Measurements from ENCODE around the gene ANKRD60. TPM values are rescaled to one million over a fixed set of nuclear protein-coding genes. Genes with fewer than 3 reads are reported as not detected.

ANKRD60 gene
- polyA plus RNA-seq, 10 donors, result not detected

- no peak for DNase-seq
Measured at GRCh38 chr20:58223358-58223941, 5.0 kb downstream of the ANKRD60 start.

DNA sequence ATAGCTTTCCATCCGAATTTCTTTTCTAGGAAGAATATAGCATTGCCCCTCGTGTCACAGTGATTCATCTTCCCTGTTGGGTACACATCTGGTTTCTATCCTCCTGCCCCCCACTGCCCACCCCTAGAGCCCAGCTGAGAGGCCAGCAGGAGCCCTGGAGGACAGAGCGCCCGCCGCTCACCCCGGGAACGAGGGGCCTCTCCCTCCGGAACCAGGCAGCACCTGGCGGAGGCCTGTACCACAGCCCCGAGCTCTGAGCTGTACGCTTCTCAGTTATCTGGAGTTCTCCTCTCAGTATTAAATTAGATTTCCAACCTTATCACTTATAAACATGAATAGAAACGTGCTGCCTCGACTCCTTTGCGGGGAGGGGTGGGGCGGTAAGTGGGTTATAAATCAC lies 6.0 kb downstream of the ANKRD60 start:
- no peak for DNase-seq

GRCh38 chr20:58219342-58219700 lies 9.1 kb downstream of the ANKRD60 start:
- DNase-seq, result peak in 1 of 3 donors; percentile 51

GRCh38 chr20:58218665-58219341 lies 9.7 kb downstream of the ANKRD60 start:
- DNase-seq, result no peak

GRCh38 chr20:58216334-58216733 lies 12.1 kb downstream of the ANKRD60 start:
- DNase-seq, result no peak

- DNase-seq, result no peak
Measured at GRCh38 chr20:58215116-58215515, 13.3 kb downstream of the ANKRD60 start.

GRCh38 chr20:58214310-58214709 lies 14.1 kb downstream of the ANKRD60 start:
- no peak for DNase-seq

DNA sequence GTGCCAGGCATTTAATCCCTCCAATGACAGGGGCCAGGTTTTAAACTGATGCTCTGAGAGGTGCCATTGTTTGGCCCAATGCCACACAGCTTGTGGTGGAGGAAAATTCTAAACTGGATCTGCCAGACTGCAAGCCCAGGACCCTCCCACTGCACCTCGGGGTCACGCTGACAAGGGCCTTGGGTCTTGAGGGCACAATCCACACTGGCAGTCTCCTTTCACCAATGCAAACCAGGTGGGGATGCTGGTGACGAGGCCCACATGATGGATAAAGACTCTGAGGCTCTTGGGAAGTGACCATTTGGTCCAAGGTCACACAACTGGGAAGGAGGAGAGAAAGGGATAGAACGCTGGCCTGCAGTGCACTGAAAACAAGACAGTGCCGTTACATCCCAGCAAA lies 14.7 kb downstream of the ANKRD60 start:
- no peak for DNase-seq

- peak in 1 of 3 donors; percentile 45 for DNase-seq
Measured at GRCh38 chr20:58213121-58213520, 15.3 kb downstream of the ANKRD60 start.

DNA sequence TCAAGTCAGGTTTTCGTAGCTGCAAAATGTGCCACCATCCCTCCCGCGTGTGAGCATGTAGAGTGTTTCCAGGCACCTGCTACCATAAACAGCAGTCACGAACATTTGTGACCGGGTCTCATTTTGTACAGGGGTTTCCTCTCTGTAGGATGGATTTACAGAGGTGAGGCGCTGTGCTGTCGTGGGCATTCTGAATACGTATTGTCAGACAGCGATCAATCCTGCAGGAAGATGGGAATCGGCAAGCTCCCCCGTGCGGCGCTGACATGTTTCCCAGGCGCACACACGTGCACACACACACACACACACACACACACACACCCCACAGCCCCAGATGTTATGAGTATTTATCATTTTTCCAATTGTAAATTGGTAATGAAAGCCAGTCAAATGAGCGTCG lies 15.8 kb downstream of the ANKRD60 start:
- no peak for DNase-seq

DNA sequence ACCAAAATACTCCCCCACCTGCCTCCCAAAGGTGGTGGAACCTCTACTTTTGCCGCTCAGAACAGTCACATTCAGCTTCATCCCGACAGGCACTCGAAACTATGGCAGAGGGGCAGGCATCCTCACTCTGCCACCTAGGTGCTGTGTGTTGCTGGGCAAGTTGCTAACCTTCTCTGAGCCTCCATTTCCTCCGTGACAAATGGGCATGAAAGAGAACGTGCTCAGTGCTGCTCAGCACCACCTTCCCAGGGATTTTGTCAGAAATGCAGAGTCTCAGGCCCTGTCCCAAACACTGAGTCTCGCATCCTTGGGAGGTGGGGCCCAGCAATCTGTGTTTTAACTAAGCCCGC lies 18.1 kb downstream of the ANKRD60 start:
- DNase-seq, result no peak

- peak; percentile 61 to 90 (median 88) for DNase-seq
Measured at GRCh38 chr20:58209652-58210397, 18.6 kb downstream of the ANKRD60 start.

DNA sequence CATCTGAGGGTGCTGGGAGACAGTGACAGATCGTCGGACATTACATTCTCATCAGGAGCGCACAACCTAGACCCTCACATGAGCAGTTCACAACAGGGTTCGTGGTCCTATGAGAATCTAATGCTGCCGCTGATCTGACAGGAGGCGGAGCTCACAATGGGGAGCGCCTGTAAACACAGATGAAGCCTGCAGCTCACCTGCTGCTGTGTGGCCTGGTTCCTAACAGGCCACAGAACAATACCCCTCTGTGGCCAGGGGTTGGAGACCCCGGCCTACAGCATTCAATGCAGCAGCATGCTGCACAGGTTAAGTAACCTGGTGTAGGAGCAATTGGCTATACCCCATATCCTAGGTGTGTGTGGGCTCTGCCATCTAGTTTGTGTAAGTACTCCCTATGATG lies 19.5 kb downstream of the ANKRD60 start:
- DNase-seq, result no peak

- no peak for DNase-seq
Measured at GRCh38 chr20:58205850-58206249, 22.6 kb downstream of the ANKRD60 start.

DNA sequence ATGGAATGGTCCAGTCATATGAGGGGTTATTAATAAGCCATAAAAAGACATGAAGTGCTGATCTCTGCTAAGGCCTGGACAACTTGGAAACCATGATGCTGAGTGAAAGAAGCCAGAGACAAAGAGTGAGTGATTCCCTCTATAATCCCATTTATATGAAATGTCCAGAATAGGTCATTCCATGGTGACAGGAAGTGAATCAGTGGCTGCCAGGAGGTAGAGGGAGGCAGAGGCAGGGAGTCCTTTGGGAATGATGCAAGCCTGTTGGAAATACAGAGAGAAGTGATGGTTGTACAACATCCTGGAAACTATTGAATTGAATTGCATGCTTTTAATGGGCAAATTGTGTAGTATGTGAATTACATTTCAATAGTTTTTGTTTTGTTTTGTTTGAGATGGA lies 26.4 kb downstream of the ANKRD60 start:
- DNase-seq, result no peak

DNA sequence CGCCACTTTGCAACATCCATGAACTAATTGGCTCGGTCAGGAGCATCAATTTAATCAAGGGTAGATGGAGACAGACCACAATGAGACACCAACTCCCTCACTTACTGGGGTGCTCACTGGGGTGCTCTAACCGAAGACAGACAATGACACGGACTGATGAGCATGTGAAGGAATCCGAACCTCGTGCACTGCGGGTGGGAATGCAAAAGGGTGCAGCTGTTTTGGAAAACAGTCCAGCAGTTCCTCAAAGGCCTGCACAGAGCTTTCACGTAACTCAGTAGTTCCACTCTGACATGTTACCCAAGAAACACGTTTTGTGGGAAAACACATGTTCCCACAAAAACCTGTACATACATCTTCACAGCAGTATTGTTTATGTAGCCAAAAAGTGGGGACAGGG lies 26.8 kb downstream of the ANKRD60 start:
- DNase-seq, result no peak

- DNase-seq, result no peak
Measured at GRCh38 chr20:58199469-58199868, 29.0 kb downstream of the ANKRD60 start.

GRCh38 chr20:58198901-58199355 lies 29.5 kb downstream of the ANKRD60 start:
- DNase-seq, result no peak

DNA sequence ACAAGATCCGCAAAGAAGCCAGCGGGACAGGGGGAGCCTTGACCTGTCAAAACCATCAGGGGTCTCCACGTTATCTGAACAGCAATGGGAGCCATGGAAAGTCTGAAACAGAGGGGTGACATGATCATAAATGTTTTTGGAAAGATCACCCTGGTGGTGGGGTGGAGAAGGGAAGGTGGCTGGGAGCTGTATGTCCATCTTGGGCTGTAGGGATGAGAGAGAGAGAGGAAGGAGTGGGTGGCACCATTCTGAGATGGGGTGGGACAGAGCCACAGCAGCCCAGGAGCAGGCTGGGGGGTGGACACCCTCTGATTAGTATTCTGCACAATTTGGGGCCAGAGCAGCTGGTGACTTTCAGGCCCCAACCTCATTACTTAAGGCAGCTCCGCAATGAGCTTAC lies 30.1 kb downstream of the ANKRD60 start:
- DNase-seq, result no peak

DNA sequence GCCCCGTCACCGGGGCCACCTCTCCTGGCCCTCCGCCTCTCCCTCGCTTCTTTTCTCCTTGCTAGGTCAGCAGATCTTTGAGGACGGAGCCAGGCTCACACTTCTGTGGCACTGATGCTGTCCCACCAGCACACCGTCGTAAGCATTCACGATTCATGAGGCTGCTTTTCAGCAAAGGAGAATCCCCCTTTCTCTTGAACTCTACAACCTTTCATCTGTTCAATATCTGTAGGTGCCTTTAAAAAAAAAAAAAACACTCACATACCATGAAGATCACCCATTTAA lies 31.3 kb downstream of the ANKRD60 start:
- no peak for DNase-seq

- DNase-seq, result no peak
Measured at GRCh38 chr20:58196402-58197184, 31.9 kb downstream of the ANKRD60 start.

DNA sequence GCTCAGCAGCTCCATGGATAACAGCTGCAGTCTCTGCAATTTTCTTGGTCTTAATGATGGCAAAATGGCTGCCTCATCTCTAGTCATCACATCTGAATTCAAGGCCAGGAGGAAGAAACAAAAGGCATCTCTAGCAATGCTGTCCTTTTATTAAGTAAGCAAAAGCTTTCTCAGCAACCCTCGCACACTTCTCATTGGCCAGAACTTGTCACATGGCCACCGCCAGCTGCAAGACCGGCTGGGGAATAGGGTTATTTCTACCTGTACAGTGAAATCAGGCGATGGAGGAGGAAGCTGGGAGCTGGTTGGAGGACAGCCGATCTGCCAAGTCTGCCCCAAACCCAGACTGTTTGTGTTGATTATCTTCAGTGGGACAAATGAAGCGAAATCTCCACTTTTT lies 33.4 kb downstream of the ANKRD60 start:
- no peak for DNase-seq
